Measurements from ENCODE around the gene TACR2. TPM values are rescaled to one million over a fixed set of nuclear protein-coding genes. Genes with fewer than 3 reads are reported as not detected.

TACR2 gene
- total RNA-seq, 6 experiments from 2014 or later: not detected

DNA sequence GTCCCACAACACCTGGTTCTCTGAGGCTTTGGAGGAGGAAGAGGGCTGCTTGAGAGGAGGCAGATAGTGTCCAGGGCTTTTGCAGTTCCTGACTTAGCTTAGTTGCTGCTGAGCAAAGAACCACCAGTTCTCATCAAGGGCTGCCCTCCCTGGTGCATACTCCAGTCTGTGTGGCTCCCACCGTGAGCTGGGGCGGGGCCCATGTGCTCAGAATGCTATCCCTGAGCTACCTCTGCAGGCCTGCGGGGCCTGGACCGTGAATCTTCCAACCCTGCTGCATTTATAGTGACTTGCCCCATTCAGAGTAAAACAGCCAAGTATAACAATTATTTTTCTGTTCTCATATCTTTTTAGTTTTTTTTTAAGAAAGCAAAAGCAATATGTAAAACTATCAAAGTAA lies 49.2 kb downstream of the TACR2 start:
- Mint-ChIP-seq H3K36me3 (ENCODE audit: low read depth) (peaks cover 53% of the 10 kb centered on the region), H3K4me1 (ENCODE audit: low read depth) (peaks cover 35% of the 10 kb centered on the region), H3K27me3 (ENCODE audit: insufficient read depth) (peaks cover 2% of the 10 kb centered on the region), H3K9me3 (no peaks in the 10 kb centered on the region), H3K4me3 (no peak overlapping the region), H3K27ac (no peak overlapping the region)
- TF ChIP-seq, protein P1, sequence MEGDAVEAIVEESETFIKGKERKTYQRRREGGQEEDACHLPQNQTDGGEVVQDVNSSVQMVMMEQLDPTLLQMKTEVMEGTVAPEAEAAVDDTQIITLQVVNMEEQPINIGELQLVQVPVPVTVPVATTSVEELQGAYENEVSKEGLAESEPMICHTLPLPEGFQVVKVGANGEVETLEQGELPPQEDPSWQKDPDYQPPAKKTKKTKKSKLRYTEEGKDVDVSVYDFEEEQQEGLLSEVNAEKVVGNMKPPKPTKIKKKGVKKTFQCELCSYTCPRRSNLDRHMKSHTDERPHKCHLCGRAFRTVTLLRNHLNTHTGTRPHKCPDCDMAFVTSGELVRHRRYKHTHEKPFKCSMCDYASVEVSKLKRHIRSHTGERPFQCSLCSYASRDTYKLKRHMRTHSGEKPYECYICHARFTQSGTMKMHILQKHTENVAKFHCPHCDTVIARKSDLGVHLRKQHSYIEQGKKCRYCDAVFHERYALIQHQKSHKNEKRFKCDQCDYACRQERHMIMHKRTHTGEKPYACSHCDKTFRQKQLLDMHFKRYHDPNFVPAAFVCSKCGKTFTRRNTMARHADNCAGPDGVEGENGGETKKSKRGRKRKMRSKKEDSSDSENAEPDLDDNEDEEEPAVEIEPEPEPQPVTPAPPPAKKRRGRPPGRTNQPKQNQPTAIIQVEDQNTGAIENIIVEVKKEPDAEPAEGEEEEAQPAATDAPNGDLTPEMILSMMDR (IDR thresholded peaks at IDR 0.05): no peak
- DNase-seq: no peak

- Mint-ChIP-seq H3K9me3 (no peaks in the 10 kb centered on the region), H3K4me1 (ENCODE audit: low read depth) (peaks cover 35% of the 10 kb centered on the region), H3K27me3 (ENCODE audit: insufficient read depth) (peaks cover under 1% of the 10 kb centered on the region), H3K4me3 (no peak overlapping the region), H3K27ac (no peak overlapping the region), H3K36me3 (ENCODE audit: low read depth) (peaks cover 46% of the 10 kb centered on the region)
- DNase-seq: no peak
- TF ChIP-seq, protein P1 (IDR thresholded peaks at IDR 0.05): no peak
Measured at GRCh38 chr10:69366738-69367137, 50.0 kb downstream of the TACR2 start.

DNA sequence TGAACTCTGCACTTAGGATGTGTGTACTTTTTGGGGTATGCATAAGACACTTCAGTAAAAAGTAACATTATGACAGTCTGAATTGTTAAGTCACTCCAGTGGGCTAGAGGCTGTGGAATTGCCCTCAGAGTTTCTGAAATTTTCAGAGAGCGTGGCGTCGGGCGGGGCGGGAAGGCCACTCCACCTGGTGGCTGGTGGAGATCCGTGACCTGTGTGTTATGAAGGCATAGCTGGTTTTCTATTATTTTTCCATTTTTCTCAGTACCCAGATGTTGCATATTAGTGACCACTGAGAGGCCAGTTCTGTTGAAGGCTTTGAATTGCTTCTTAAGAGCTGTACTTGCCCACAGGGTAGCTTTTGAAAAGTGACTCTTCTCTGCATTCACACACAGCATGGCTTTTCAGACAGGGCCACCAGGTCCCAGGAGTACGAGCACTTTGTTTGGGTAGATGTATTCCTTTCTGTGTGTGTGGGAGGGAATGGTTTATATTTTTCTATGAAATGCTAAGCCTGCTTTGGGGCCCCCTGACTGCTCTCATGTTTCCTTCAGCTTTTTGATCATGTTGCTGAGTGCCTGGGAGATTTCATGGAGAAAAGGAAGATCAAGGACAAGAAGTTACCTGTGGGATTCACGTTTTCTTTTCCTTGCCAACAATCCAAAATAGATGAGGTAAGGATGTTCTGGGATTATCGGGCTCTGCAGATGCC lies 52.3 kb downstream of the TACR2 start:
- Mint-ChIP-seq H3K9me3 (no peaks in the 10 kb centered on the region), H3K4me1 (ENCODE audit: low read depth) (peaks cover 54% of the 10 kb centered on the region), H3K36me3 (ENCODE audit: low read depth) (peaks cover 34% of the 10 kb centered on the region), H3K27me3 (ENCODE audit: insufficient read depth) (no peaks in the 10 kb centered on the region; the same call in 1 of the 2 replicates), H3K27ac (peak overlapping the region; percentile 89), H3K4me3 (no peak overlapping the region)
- DNase-seq: no peak
- TF ChIP-seq, protein P1 (IDR thresholded peaks at IDR 0.05): peak; percentile 34

GRCh38 chr10:69363666-69364065 lies 53.1 kb downstream of the TACR2 start:
- TF ChIP-seq, protein P1 (IDR thresholded peaks at IDR 0.05): no peak
- Mint-ChIP-seq H3K36me3 (ENCODE audit: low read depth) (peaks cover 29% of the 10 kb centered on the region), H3K27ac (peak overlapping the region; percentile 89), H3K27me3 (ENCODE audit: insufficient read depth) (no peaks in the 10 kb centered on the region; the same call in 1 of the 2 replicates), H3K9me3 (no peaks in the 10 kb centered on the region), H3K4me3 (no peak overlapping the region), H3K4me1 (ENCODE audit: low read depth) (peaks cover 61% of the 10 kb centered on the region)
- no peak for DNase-seq

- Mint-ChIP-seq H3K27me3 (ENCODE audit: insufficient read depth) (peaks cover 2% of the 10 kb centered on the region; the same call in 1 of the 2 replicates), H3K4me1 (ENCODE audit: low read depth) (peaks cover 70% of the 10 kb centered on the region), H3K27ac (peak overlapping the region; percentile 89), H3K4me3 (peak overlapping the region; percentile 38), H3K9me3 (no peaks in the 10 kb centered on the region), H3K36me3 (ENCODE audit: low read depth) (peaks cover 35% of the 10 kb centered on the region)
- TF ChIP-seq, protein P1 (IDR thresholded peaks at IDR 0.05): no peak
- peak; percentile 77 for DNase-seq
Measured at GRCh38 chr10:69362471-69362954, 54.2 kb downstream of the TACR2 start.
